HuH-7.5 (cell line): Measurements from ENCODE around the gene HLA-B.
"Not testable (repeated sequence)": the region's sequence is repeated elsewhere in the genome, so short reads cannot be mapped to it uniquely, and the experiment has no call there.

Source experiments
- DNase-seq: peaks from one replicate; pipeline ENCODE4 v3.0.0; 2011; ENCODE audit warnings: low spot score

The HLA-B gene

GRCh38 chr6:31383149-31383548 is 26.2 kb upstream of the HLA-B start:
- DNase-seq = no peak

- no peak for DNase-seq
Observed at GRCh38 chr6:31381666-31382065, 24.7 kb upstream of the HLA-B start.

GRCh38 chr6:31379850-31380249 is 22.9 kb upstream of the HLA-B start:
- DNase-seq = no peak

GRCh38 chr6:31378721-31379103 is 21.7 kb upstream of the HLA-B start:
- DNase-seq = no peak

GRCh38 chr6:31378062-31378720 is 21.2 kb upstream of the HLA-B start:
- DNase-seq = no peak

DNA sequence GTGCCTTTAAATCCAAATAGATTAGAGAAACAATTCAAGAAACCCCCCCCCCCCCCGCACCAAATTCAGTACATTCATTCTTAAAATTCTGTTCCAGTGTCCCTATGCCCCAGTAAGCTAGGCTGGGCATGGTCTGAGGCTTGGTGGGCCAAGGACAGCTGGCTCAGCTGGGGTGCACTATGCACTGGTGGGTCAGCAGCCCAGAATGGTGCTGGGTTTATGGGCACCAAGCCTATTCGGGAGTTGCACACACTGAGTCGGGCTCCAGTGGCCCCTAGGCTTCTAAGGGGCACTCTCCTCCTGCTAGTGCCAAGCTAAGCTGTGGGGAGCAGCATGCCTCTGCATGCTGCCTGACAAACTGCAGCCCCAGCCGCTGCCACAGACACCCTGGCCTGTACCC is 20.1 kb upstream of the HLA-B start:
- no peak for DNase-seq

GRCh38 chr6:31375699-31376098 is 18.7 kb upstream of the HLA-B start:
- DNase-seq = no peak

- DNase-seq = not testable (repeated sequence)
Observed at GRCh38 chr6:31374118-31374517, 17.1 kb upstream of the HLA-B start.

GRCh38 chr6:31368461-31368860 is 11.5 kb upstream of the HLA-B start:
- no peak for DNase-seq

DNA sequence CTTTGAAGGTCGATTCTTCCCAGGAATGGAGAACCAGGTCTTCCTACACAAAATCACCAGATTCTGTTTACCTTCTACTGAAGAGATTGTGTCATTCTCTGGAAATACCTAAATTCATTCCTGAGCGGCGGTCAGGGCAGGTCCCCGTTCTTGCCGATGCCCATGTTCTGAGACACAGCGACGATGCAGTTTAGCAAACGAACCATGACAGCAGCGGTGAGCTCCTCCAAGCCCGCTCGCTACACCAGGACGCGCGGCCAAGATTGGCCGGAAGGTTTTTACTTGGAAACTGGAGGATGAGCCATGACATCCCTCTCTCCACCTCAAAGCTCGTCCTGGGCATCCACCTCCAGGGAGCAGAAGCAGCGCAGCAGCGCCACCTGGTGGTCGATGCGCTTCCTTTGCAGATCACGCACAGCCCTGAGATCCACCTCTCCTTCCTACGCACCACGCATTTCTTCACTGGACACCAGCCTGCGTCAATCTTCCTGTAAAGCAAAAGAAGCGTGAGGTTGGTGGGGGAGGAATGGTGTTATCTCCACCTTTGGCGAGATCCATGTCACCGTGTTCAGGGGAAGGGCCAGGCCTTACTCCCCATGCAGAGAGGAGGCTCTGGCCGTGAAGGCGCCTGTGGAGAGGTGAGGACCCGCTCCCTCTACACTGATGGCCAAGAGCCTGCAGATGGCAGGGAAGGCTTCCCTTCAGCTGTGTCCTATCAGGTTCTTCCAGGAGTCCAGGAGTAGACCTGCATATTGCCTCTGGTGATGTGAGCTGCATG is 9.9 kb upstream of the HLA-B start:
- DNase-seq = peak; percentile 58

DNA sequence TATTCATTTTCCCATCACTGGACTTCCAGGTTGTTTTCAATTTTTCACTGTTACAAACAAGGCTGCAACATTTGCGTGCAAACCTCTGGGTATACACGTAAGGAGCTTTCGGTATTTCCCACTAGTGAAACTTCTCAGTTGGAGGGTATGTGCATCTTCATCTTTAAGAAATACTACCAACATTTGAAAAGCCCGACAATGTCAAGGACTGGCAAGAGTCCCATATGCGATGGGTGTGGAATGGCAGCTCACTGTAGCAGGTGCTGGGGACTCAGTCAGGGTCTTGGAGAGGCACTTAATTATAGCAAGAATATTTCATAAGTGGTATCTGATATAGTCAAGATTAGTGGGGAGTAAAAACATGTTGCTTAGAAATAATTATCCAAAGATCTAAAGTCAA is 8.9 kb upstream of the HLA-B start:
- no peak for DNase-seq

DNA sequence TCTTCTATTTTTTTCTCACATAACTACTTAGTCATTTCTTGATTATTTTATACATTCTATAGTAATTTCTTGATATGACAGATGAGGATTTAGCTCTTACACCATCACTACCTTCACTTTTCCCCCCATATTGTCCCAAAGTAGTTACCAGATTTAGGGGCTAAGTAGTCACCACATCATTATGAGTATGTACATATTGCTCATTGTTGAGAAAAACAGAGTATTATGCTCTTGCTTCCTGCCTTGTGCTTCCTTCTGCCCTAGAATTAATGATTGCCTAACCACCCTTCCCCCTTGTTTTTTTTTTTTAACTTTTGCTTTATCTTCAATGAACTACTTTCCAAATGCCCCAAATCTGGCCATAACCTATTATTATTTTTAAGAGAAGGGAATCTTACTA is 6.8 kb upstream of the HLA-B start:
- no peak for DNase-seq

GRCh38 chr6:31362751-31363150 is 5.8 kb upstream of the HLA-B start:
- no peak for DNase-seq

DNA sequence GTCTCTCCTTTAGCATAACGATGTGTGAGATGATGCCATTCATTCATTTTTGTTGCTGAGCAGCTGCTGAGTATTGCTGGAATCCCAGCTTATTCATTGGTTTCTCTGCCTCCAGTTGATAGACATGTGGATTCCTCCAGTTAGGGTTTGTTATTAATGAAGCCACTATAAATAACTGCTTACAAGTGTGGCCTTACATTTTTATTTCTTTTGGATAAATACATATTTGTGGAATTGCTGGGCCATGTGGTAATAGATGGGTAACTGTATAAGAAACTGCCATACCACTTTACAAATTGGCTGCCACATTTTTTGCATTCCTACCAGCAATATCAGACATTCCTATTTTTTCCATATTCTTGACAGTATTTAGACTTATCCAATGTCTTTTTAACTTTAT is 2.6 kb upstream of the HLA-B start:
- DNase-seq = no peak

- no peak for DNase-seq
Observed at GRCh38 chr6:31358302-31358701, 1.3 kb upstream of the HLA-B start.

GRCh38 chr6:31357886-31358285 is 907 bp upstream of the HLA-B start:
- no peak for DNase-seq

DNA sequence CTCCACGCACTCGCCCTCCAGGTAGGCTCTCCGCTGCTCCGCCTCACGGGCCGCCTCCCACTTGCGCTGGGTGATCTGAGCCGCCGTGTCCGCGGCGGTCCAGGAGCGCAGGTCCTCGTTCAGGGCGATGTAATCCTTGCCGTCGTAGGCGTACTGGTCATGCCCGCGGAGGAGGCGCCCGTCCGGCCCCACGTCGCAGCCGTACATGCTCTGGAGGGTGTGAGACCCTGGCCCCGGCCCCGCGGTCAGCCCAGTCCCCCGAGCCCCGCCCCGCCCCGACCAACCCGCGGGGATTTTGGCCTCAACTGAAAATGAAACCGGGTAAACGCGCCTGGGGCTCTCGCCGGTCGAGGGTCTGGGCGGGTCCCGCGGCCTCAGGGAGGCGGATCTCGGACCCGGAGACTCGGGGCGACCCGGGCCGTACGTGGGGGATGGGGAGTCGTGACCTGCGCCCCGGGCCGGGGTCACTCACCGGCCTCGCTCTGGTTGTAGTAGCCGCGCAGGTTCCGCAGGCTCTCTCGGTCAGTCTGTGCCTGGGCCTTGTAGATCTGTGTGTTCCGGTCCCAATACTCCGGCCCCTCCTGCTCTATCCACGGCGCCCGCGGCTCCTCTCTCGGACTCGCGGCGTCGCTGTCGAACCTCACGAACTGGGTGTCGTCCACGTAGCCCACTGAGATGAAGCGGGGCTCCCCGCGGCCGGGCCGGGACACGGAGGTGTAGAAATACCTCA is 598 bp downstream of the HLA-B start:
- DNase-seq = no peak

GRCh38 chr6:31355583-31355948 is 1.4 kb downstream of the HLA-B start:
- no peak for DNase-seq

DNA sequence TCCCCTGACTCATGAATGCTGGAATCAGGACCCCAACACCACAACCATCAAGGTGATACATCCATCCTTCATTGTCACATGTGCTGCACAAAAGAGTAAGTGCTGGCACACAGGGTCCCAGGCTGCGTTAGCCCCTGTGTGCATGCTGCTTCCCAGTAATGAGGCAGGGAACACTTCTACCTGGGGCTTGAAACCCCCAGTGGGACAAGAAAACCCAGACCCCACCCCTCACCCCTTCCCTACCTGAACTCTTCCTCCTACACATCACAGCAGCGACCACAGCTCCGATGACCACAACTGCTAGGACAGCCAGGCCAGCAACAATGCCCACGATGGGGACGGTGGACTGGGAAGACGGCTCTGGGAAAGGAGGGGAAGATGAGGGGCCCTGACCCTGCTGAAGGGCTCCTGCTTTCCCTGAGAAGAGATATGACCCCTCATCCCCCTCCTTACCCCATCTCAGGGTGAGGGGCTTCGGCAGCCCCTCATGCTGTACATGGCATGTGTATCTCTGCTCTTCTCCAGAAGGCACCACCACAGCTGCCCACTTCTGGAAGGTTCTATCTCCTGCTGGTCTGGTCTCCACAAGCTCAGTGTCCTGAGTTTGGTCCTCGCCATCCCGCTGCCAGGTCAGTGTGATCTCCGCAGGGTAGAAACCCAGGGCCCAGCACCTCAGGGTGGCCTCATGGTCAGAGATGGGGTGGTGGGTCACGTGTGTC is 2.0 kb downstream of the HLA-B start:
- no peak for DNase-seq

DNA sequence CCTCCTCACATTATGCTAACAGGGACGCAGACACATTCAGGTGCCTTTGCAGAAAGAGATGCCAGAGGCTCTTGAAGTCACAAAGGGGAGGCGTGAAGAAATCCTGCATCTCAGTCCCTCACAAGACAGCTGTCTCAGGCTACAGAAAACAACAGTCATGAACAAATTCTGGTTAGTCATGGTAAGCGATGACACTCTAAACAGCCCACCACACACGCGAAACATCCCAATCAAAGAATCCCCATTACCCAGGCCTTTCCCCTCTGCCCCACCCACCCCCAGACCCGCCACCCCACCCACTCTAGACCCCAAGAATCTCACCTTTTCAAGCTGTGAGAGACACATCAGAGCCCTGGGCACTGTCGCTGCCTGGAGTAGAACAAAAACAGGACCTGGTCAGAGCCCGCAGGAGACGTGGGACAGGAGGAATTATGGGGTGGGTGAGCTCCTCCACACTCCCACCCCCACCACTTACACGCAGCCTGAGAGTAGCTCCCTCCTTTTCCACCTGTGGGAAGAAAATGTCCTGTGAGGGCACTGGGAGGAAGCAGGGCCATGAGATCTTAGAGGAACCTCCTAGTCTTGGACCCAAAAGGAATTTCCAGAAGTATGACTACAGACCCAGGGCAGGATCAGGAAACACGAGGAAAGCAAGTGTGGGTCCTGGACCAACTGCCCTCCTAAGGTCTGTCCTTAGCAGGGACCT is 2.7 kb downstream of the HLA-B start:
- DNase-seq = no peak

GRCh38 chr6:31353384-31353945 is 3.5 kb downstream of the HLA-B start:
- DNase-seq = no peak
